ENCODE results near the gene CDYL2.

CDYL2 gene

DNA sequence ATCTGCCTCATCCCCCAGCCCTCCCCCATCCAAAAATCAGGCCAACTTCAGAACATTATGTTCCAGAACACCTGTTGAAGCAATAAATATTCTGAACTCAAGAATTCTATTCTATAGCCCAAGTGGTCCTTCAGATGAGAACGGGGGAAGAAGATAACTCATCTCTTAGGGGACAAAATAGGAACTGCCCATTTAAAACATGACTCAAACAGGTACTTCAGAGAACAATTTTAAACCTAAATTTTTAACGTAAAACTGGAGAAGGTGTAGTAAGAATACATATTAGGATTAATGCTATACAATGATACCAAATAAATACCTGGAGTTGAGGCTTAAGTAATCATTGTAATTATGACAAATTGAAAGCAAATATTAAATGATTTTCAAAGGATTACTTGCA lies 112.1 kb downstream of the CDYL2 start:
- H3K4me3 ChIP-seq (ENCODE audit: low read length), result no peak overlapping the region
- TF ChIP-seq, protein P1, sequence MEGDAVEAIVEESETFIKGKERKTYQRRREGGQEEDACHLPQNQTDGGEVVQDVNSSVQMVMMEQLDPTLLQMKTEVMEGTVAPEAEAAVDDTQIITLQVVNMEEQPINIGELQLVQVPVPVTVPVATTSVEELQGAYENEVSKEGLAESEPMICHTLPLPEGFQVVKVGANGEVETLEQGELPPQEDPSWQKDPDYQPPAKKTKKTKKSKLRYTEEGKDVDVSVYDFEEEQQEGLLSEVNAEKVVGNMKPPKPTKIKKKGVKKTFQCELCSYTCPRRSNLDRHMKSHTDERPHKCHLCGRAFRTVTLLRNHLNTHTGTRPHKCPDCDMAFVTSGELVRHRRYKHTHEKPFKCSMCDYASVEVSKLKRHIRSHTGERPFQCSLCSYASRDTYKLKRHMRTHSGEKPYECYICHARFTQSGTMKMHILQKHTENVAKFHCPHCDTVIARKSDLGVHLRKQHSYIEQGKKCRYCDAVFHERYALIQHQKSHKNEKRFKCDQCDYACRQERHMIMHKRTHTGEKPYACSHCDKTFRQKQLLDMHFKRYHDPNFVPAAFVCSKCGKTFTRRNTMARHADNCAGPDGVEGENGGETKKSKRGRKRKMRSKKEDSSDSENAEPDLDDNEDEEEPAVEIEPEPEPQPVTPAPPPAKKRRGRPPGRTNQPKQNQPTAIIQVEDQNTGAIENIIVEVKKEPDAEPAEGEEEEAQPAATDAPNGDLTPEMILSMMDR (IDR thresholded peaks at IDR 0.05; ENCODE audit: insufficient read depth, low read depth, low read length, missing control alignments), result no peak

DNA sequence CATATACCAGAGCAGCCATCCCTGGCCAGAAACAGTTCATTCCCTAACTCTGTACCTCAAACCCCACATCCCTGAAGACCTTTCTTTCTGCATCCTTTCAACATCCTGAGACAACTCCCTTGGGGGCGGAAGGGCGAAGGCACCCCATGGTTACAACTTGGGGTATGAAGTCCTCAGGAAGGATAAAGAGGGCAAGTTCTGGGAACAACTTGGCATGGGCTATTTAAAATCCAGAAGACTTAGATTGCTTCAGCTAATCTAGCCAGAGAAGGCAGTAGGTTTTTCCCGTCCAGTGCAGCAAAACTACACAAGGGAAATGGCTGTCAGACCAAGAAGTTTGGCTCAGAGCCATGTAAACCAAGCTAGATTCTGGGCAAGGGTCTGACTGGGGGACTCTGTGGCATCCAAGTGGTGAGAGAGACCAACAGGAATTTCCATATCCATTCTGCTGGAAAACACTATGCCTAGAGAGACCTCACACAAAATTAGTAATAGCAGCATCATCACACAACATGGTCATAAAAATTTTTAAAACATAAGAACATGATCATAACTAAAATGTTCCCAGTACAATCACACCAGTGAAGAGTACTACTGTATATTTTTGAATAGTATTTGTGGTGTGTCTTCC lies 113.2 kb downstream of the CDYL2 start:
- DNase-seq (ENCODE audit: low read depth), result no peak
- TF ChIP-seq, protein P1 (IDR thresholded peaks at IDR 0.05; ENCODE audit: insufficient read depth, low read depth, low read length, missing control alignments), result no peak
- no peak overlapping the region for H3K4me3 ChIP-seq (ENCODE audit: low read length)

More for the DNA sequence above, 112.1 kb downstream of the CDYL2 start:
- DNase-seq (ENCODE audit: low read depth), result no peak

DNA sequence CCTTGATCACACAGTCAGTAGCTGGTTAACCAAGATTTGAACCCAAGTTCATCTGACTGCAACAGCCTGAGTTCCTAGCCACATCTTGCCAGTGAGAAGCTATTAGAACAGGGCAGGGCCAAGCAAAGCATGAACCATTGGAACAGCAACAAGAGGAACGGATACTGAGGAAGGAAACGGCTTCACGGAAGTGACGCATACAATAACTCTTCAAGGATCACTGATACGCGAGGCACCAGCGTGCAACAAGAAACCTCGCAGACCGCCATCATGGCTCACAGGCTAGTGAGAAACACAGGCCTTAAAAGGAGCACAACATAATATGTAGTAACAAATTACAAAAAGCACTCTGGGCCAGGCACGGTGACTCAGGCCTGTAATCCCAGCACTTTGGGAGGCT lies 114.9 kb downstream of the CDYL2 start:
- no peak for DNase-seq (ENCODE audit: low read depth)
- no peak overlapping the region for H3K4me3 ChIP-seq (ENCODE audit: low read length)
- TF ChIP-seq, protein P1 (IDR thresholded peaks at IDR 0.05; ENCODE audit: insufficient read depth, low read depth, low read length, missing control alignments), result no peak

DNA sequence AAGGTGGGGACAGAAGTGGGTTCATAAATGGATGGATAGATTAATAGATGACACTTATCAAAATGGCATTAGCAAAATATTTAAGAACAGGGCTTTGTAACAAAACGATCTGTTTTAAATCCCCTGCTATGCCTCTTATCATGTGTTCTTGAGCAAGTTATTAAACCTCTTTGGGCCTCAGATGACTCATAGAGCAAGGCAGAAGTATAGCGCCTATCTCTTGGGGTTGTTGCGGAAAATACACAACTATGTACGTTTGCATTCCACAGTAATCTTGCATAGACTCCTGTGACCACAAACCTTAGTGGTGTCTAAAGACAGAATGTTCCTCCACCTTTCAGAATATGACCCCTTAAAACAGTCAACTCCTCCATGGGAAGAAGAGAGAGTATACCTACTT lies 116.8 kb downstream of the CDYL2 start:
- H3K4me3 ChIP-seq (ENCODE audit: low read length), result no peak overlapping the region
- TF ChIP-seq, protein P1 (IDR thresholded peaks at IDR 0.05; ENCODE audit: insufficient read depth, low read depth, low read length, missing control alignments), result no peak
- DNase-seq (ENCODE audit: low read depth), result no peak

DNA sequence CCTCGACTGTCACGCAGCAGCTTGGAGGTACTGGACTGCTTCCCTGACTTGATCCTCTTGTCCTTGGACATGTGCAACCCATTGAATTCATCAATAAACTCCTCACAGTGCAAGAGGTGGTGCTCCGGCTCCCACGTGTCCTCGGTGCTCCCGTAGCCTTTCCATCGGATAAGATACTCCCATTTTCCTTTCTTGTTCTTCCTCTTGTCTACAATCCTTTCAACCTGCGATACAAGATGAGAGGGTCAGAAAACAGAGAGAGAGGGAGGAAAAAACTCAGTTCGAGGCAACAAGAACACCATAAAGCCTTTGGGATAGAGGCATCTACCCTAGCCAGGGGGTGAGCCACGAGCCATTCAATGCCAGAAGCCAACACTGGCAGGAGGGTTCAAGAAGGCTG lies 119.5 kb downstream of the CDYL2 start:
- TF ChIP-seq, protein P1 (IDR thresholded peaks at IDR 0.05; ENCODE audit: insufficient read depth, low read depth, low read length, missing control alignments), result no peak
- DNase-seq (ENCODE audit: low read depth), result no peak

DNA sequence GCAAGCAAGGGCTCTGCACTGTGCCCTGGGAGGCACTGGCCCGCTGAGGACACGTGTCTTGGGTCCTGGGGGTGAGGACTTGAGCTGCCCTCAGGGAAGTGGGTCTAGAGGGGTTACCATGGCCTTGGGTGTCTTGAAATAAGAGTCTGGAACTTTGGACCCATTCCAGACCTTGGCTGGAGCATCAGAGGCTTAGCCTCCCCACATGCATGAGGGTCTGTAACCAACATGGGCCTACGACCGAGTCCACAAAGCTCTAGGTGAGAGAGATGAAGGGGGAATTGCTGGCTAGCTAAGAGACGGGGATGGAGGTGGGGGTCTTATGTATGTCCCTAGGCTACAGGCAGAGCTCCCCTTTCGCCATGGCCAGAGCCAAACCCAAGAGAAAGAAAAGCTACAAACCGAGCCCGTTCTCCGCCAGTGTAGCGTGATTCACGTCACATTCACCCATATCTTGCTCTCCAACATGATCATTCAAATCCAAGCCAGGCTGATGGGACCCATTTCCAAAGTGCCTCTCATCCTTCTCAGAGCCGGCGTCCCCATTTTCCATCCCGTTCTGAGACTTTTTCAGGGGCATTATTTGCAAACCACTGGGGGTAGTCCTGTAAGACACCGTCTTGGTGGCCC lies 120.1 kb downstream of the CDYL2 start:
- no peak for DNase-seq (ENCODE audit: low read depth)
- TF ChIP-seq, protein P1 (IDR thresholded peaks at IDR 0.05; ENCODE audit: insufficient read depth, low read depth, low read length, missing control alignments), result no peak
- H3K4me3 ChIP-seq (ENCODE audit: low read length), result no peak overlapping the region

More for the DNA sequence above, 119.5 kb downstream of the CDYL2 start:
- H3K4me3 ChIP-seq (ENCODE audit: low read length), result no peak overlapping the region

DNA sequence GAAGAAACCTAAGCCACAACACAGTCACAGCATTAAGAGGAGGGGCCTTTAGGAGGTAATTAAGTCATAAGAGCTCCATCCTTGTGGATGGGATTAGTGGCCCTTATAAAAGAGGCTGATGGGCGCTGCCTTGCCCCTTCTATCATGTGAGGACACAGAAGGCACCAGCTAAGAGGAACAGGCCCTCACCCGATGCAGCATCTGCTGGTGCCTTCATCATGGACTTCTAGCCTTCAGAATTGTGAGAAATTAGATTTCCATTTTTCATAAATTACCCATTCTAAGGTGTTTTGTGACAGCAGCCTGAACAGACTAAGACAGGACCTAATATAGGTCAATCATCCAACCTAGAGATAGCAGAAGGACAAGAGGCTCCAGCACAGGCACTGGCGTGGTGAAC lies 120.8 kb downstream of the CDYL2 start:
- TF ChIP-seq, protein P1 (IDR thresholded peaks at IDR 0.05; ENCODE audit: insufficient read depth, low read depth, low read length, missing control alignments), result no peak
- no peak overlapping the region for H3K4me3 ChIP-seq (ENCODE audit: low read length)
- no peak for DNase-seq (ENCODE audit: low read depth)
